NK-92 (cell line): Measurements from ENCODE around the gene CAMK2G.
"Not testable (repeated sequence)": the region's sequence is repeated elsewhere in the genome, so short reads cannot be mapped to it uniquely, and the experiment has no call there.

Source experiments
- DNase-seq: peaks from one replicate; lab custom pipeline; 2025; ENCODE audit not compliant: unreplicated experiment; lab: John Stamatoyannopoulos, UW

Gene CAMK2G

DNA sequence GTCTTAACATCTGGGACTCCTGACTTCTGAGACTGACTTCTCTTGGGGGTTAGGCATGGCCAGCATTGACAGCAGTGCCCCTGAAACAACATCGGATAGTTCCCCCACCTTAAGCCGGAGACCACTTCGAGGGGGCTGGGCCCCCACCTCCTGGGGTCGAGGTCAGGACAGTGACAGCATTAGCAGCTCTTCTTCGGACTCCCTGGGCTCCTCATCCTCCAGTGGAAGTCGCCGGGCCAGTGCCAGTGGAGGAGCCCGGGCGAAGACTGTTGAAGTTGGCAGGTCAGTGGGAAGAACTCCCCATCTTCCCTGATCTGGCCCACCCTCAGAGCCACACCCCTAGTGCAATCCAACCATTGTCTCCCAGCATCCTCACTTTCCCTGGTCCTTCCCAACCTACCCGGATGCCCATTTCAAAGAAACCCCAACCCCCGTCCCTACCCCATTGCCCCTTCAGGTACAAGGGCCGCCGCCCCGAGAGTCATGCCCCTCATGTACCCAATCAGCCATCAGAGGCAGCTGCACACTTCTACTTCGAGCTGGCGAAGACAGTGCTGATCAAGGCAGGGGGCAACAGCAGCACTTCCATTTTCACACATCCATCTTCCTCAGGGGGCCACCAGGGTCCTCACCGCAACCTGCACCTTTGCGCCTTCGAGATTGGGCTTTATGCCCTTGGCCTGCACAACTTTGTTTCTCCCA, 76.9 kb downstream of the CAMK2G start:
- no peak for DNase-seq

DNA sequence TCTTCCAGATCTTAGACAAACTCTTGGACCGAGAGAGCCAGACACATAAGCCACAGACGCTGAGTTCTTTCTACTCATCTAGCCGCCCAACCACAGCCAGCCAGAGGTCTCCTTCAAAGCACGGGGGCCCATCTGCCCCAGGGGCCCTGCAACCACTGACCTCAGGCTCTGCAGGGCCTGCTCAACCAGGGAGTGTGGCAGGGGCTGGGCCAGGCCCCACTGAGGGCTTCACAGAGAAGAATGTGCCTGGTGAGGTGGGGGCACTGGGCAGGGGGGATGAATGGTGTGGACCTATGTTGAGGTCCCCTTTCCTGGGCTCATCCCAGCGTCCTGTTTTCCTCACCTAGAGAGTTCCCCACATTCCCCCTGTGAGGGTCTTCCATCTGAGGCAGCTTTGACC, 77.6 kb downstream of the CAMK2G start:
- DNase-seq = no peak

- DNase-seq = not testable (repeated sequence)
Observed at GRCh38 chr10:73796035-73796434, 78.3 kb downstream of the CAMK2G start.

- DNase-seq = not testable (repeated sequence)
Observed at GRCh38 chr10:73795491-73795890, 78.9 kb downstream of the CAMK2G start.

- DNase-seq = no peak
Observed at GRCh38 chr10:73793456-73793855, 80.9 kb downstream of the CAMK2G start.

GRCh38 chr10:73791871-73792400, 82.4 kb downstream of the CAMK2G start:
- DNase-seq = no peak

- no peak for DNase-seq
Observed at GRCh38 chr10:73790886-73791625, 83.3 kb downstream of the CAMK2G start.

GRCh38 chr10:73789659-73790055, 84.7 kb downstream of the CAMK2G start:
- DNase-seq = no peak

DNA sequence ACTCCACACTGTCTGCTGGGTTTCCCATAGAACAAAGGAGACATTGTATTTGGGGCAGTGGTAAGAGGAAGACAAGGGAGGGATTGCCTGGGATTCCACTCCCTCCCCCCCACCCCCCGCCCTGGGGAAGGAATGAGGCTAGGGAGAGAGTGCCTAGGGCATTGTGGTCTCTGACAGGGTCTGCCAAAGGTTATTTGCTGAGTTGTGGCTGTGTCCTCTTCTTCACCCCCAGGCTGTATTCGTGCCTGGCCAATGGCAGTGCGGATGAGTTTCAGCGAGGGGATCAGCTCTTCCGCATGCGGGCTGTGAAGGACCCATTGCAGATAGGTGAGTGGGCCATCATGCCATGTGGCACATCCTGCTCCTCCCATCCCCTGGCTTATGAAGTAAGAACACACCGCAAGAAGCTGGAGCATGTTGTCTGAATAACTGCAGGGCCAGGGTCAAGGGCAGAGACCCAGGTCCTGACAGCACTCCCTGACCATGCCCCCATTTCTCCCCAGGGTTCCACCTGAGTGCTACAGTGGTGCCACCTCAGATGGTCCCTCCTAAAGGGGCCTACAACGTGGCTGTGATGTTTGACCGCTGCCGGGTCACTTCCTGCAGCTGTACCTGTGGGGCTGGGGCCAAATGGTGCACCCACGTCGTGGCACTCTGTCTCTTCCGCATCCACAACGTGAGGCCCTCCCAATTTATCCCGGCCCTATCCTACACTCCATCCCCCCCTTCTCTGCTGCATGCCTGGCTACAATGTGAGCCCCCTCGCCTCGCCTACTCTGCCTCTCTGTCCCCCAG, 85.3 kb downstream of the CAMK2G start:
- no peak for DNase-seq

- not testable (repeated sequence) for DNase-seq
Observed at GRCh38 chr10:73787031-73787800, 87.1 kb downstream of the CAMK2G start.

DNA sequence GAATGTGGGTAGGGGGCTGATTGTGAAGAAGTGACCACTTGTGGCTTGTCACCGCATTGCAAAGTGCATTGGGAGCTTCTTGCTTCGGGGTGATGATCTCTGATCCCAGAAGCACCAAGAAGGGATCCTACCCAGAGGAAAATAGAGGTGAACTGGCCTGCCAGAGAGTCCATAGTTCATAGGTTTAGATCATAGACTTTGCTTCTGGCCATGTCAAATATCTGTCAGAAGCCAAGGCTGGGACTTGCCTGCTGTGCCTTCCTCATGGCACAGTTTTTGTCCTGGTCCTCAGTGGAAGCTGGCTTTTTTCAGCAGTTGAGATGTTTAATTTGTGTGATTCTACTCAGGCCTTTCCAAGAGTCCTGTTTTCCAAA, 87.9 kb downstream of the CAMK2G start:
- no peak for DNase-seq

DNA sequence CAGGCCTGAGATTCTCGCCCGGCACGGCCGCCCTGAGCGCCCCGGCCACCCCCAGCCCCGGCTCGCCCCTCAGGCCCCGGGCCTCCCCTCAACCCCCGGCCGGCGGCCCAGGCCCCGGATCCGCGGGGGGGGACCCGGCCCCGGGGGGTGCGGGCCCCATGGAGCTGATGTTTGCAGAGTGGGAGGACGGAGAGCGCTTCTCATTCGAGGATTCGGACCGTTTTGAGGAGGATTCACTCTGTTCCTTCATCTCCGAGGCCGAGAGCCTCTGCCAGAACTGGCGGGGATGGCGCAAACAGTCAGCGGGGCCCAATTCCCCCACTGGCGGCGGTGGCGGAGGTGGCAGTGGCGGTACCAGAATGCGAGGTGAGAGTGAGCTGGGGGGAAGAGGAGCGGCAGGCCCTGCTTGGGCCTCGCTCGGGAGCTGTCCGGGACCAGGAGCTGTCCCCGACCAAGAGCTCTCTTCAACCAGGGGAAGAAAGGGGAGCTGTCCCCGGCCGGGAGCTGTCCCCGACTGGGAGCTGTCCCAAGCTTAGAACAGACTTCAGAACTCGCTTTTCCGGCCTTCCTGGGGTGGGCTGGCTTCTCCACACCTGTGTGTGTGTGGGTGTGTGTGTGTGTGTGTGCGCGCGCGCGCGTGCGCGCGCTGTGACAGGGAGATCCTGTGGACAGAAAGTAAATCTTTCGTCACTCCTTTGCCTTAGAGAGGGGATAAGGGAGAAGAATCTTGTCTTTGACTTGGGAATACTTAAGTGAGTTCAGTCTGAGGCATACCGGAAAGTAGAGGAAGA, 88.4 kb downstream of the CAMK2G start:
- no peak for DNase-seq

DNA sequence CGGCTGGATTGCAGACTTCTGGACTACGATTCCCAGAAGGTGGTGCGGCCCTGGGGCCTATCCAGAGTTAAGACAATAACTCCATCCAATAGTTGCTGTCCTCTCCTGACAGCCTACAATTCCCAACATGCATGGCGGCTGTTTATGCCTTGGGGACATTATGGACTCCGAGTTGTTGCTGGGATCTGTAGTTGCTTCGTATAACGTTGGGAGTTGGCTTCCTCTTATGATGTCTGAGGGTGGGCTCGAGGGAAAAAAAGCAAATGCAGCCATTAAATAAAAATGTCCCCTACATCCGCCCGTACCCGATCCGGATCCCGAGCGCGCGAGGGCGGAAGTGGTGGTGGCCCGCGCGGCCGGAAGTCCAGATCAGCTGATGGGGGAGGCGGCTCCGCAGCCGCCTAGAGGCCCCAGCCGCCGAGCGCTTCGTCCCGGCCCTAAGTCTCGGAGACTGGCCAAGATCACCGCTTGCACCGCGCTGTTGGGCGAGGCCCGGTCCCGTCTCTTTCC, 89.1 kb downstream of the CAMK2G start, which contains the start of gene ZSWIM8:
TSS of gene ZSWIM8 (plus strand) at position 396 of the 510 bp plus-strand sequence. CDS start 273 bp downstream, outside the sequence.
- peak; percentile 51 for DNase-seq

- DNase-seq = no peak
Observed at GRCh38 chr10:73782749-73783085, 91.6 kb downstream of the CAMK2G start.

DNA sequence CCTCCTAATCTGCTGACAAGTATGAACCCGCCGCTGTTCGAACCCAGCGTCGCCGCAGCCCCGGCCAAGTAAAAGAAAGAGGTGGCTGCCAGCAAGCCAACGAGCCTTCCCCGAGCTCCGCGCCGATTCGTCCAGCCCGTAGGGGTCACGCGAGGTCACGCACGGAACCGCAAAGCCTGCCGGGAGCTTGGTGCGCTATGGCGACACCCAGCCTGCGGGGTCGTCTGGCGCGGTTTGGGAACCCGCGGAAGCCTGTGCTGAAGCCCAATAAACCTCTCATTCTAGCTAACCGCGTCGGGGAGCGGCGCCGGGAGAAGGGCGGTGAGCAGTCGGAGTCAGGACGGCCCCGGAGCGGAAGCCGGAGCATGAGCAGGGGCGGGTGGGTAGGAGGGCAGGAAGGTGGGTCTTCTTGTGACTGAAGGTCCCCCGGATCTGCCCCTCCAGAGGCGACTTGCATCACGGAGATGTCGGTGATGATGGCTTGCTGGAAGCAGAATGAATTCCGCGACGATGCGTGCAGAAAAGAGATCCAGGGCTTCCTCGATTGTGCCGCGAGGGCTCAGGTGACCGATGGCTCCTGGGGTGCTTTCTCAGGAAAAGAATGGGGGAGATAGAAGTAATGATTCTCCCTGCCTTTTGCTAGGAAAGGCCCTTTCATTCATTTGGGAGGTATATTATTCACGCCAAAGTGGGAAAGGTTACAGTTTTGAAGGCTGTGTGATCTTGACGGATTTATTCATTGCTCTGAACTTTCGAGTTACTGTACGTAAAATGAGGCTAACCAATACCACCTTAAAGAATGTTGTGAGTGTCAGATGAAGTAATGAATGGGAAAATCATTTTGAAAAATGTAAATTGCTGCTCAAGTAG, 92.2 kb downstream of the CAMK2G start, which contains the start of gene CHCHD1:
TSS of gene CHCHD1 (plus strand) at position 170 of the 870 bp plus-strand sequence. CDS start at position 198, 28 bp downstream.
- DNase-seq = peak; percentile 40

- DNase-seq = no peak
Observed at GRCh38 chr10:73781548-73781878, 92.8 kb downstream of the CAMK2G start.

DNA sequence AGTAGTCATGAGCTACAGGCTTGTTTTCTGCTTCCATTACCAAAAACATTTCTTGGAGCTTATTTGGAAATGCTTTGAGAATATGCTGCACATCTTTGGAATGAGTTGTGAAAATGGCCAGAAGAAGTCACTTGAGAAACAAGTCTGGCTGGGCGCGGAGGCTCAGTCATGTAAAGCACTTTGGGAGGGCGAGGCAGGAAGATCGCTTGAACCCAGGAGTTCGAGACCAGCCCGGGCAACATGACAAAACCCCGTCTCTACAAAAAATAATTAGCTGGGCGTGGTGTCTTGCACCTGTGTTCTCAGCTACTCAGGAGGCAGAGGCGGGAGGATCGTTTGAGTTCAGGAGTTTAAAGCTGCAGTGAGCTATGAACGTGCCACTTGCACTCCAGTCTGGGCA, 93.4 kb downstream of the CAMK2G start:
- DNase-seq = no peak

DNA sequence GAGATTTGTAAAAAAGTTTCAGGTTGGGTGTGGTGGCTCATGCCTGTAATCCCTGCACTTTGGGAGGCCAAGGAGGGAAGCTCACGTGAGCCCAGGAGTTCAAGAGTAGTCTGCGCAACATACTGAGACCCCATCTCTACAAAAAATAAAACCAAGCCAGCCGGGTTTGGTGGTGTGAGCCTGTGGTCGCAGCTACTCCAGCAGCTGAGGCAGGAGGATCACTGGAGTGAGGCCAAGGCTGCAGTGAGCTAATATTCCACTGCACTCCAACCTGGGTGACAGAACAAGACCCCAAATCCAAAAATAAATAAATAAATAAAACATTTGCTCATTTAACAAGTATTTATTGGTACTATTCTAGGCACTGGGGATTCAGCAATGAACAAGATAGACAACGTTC, 94.1 kb downstream of the CAMK2G start:
- no peak for DNase-seq
